SK-N-DZ (cell line): Measurements from ENCODE around the gene RAD50.
"Not testable (repeated sequence)": the region's sequence is repeated elsewhere in the genome, so short reads cannot be mapped to it uniquely, and the experiment has no call there.

ENCODE experiments used
- DNase-seq: peaks from one replicate; pipeline ENCODE4 v3.0.0-alpha.2; 2015; ENCODE audit warnings: low spot score

Gene RAD50

GRCh38 chr5:132674671-132675506 lies 118.1 kb downstream of the RAD50 start:
- DNase-seq, result no peak

GRCh38 chr5:132675936-132676689 lies 119.3 kb downstream of the RAD50 start:
- DNase-seq, result no peak

- no peak for DNase-seq
Observed at GRCh38 chr5:132677191-132677590, 120.4 kb downstream of the RAD50 start.

GRCh38 chr5:132677682-132678400 lies 121.1 kb downstream of the RAD50 start:
- no peak for DNase-seq

GRCh38 chr5:132678735-132679134 lies 122.0 kb downstream of the RAD50 start:
- no peak for DNase-seq

- DNase-seq, result no peak
Observed at GRCh38 chr5:132679166-132679565, 122.4 kb downstream of the RAD50 start.

- no peak for DNase-seq
Observed at GRCh38 chr5:132679717-132680380, 123.1 kb downstream of the RAD50 start.

- no peak for DNase-seq
Observed at GRCh38 chr5:132680780-132681475, 124.2 kb downstream of the RAD50 start.

- DNase-seq, result no peak
Observed at GRCh38 chr5:132681476-132681831, 124.7 kb downstream of the RAD50 start.

GRCh38 chr5:132681983-132682382 lies 125.2 kb downstream of the RAD50 start:
- DNase-seq, result no peak

- no peak for DNase-seq
Observed at GRCh38 chr5:132684491-132684890, 127.7 kb downstream of the RAD50 start.

- no peak for DNase-seq
Observed at GRCh38 chr5:132684922-132685720, 128.3 kb downstream of the RAD50 start.

GRCh38 chr5:132686193-132686592 lies 129.4 kb downstream of the RAD50 start:
- no peak for DNase-seq

- DNase-seq, result no peak
Observed at GRCh38 chr5:132687995-132688394, 131.2 kb downstream of the RAD50 start.

- no peak for DNase-seq
Observed at GRCh38 chr5:132688536-132689339, 132.0 kb downstream of the RAD50 start.

GRCh38 chr5:132689513-132689912 lies 132.7 kb downstream of the RAD50 start:
- no peak for DNase-seq

- DNase-seq, result no peak
Observed at GRCh38 chr5:132690156-132690555, 133.4 kb downstream of the RAD50 start.

- DNase-seq, result not testable (repeated sequence)
Observed at GRCh38 chr5:132691755-132692631, 135.2 kb downstream of the RAD50 start.

GRCh38 chr5:132692632-132692967 lies 135.8 kb downstream of the RAD50 start:
- DNase-seq, result no peak
